B cell (primary cell): ENCODE data around the gene COX6B2. TPM values are rescaled to one million over a fixed set of nuclear protein-coding genes. Genes with fewer than 3 reads are reported as not detected.

Source experiments
- ATAC-seq: fragments of 200-7000 bp; cut with Tn5 transposase; one replicate; pipeline ENCODE4 v1.10.0; 2021; ENCODE audit warnings: low read depth, mild to moderate bottlenecking, moderate number of reproducible peaks, moderate library complexity
- CTCF ChIA-PET: fragments of 350-600 bp; sonication (Branson Sonifier 250); formaldehyde crosslinking; loops from one replicate; lab custom pipeline; 2021; ENCODE audit warnings: antibody characterized with exemption, inconsistent platforms; lab: Charles Lee
- POLR2A ChIA-PET: fragments of 350-600 bp; sonication (Branson Sonifier 250); formaldehyde crosslinking; loops from one replicate; lab custom pipeline; 2021; ENCODE audit warnings: antibody characterized with exemption; lab: Charles Lee
- DNase-seq: peaks from one replicate; pipeline ENCODE4 v3.0.0; 2013
- H2AFZ ChIP-seq: 2 replicates; pipeline ENCODE4 v1.6.1; 2012; ENCODE audit warnings: mild to moderate bottlenecking, low read depth, low read length; ENCODE audit not compliant: insufficient read depth, poor library complexity, severe bottlenecking
- H3K27ac ChIP-seq, 2 donors: 1 replicate in 1 of 2; 2 replicates in 1 of 2; pipeline ENCODE4 v1.5.1; 2012 to 2013; ENCODE audit warnings: low read length in 2 of 2, mild to moderate bottlenecking in 2 of 2, moderate library complexity in 1 of 2
- H3K27me3 ChIP-seq, 4 experiments: fragments of 200-600 bp in 1 of 4; sonication (generic) in 1 of 4; replicated peaks in 1 of 4; 1 replicate in 2 of 4; 2 replicates in 2 of 4; pipeline versions ENCODE4 v1.6.1 to v1.7.0; 2013 to 2016; ENCODE audit warnings: low read length in 3 of 4, mild to moderate bottlenecking in 2 of 4, mixed read lengths in 1 of 4, moderate library complexity in 1 of 4; ENCODE audit not compliant: insufficient read depth in 4 of 4, control insufficient read depth in 3 of 4; ENCODE audit errors: control extremely low read depth in 1 of 4
- H3K36me3 ChIP-seq, 2 experiments: replicated peaks in 1 of 2; 1 replicate in 1 of 2; 2 replicates in 1 of 2; pipeline versions ENCODE4 v1.6.1 to v1.7.1; 2013; ENCODE audit warnings: low read length in 1 of 2; ENCODE audit not compliant: insufficient read depth in 2 of 2, control insufficient read depth in 1 of 2; ENCODE audit errors: control extremely low read depth in 1 of 2, extremely low read depth in 1 of 2
- H3K4me1 ChIP-seq, 2 donors: fragments of 200-600 bp in 1 of 2; sonication (generic) in 1 of 2; 1 replicate in 1 of 2; 2 replicates in 1 of 2; pipeline versions ENCODE4 v1.5.1 to v1.6.1; 2013 to 2017; ENCODE audit warnings: low read length in 2 of 2; ENCODE audit not compliant: control insufficient read depth in 2 of 2, insufficient read depth in 2 of 2
- H3K4me2 ChIP-seq: replicated peaks from 2 replicates; pipeline ENCODE3; 2012; ENCODE audit warnings: mild to moderate bottlenecking, low read depth, low read length; ENCODE audit not compliant: poor library complexity, severe bottlenecking
- H3K4me3 ChIP-seq, 5 experiments: fragments of 200-600 bp in 1 of 5; sonication (generic) in 1 of 5; 1 replicate in 3 of 5; 2 replicates in 2 of 5; pipeline versions ENCODE4 v1.5.1 to v1.7.0; 2011 to 2016; ENCODE audit warnings: low read length in 4 of 5, mild to moderate bottlenecking in 4 of 5, low read depth in 2 of 5, control low read depth in 1 of 5, moderate library complexity in 1 of 5; ENCODE audit not compliant: insufficient read depth in 1 of 5; ENCODE audit errors: control extremely low read depth in 1 of 5, extremely low read depth in 1 of 5
- H3K79me2 ChIP-seq: fragments of 200-600 bp; sonication (generic); one replicate; pipeline ENCODE4 v1.6.0; 2016; ENCODE audit warnings: low read length; ENCODE audit not compliant: control insufficient read depth, insufficient read depth
- H3K9ac ChIP-seq: fragments of 200-600 bp; sonication (generic); 2 replicates; pipeline ENCODE4 v1.6.1; 2017; ENCODE audit warnings: mild to moderate bottlenecking, low read length, moderate library complexity
- H3K9me3 ChIP-seq, 3 donors: one replicate each; pipeline versions ENCODE4 v1.6.1 to v1.7.1; 2013; ENCODE audit warnings: low read length in 2 of 3; ENCODE audit not compliant: control insufficient read depth in 2 of 3, insufficient read depth in 1 of 3; ENCODE audit errors: control extremely low read depth in 1 of 3
- H4K20me1 ChIP-seq: 2 replicates; pipeline ENCODE4 v1.6.0; 2012; ENCODE audit warnings: mild to moderate bottlenecking, low read length; ENCODE audit not compliant: insufficient read depth, control insufficient read depth, poor library complexity, severe bottlenecking
- H3K27ac Mint-ChIP-seq: one replicate; pipeline ENCODE4 v1.8.0; 2021; ENCODE audit warnings: mixed read lengths
- H3K27me3 Mint-ChIP-seq: one replicate; pipeline ENCODE4 v1.8.0; 2021; ENCODE audit warnings: mixed read lengths
- H3K4me1 Mint-ChIP-seq: one replicate; pipeline ENCODE4 v1.8.0; 2021; ENCODE audit warnings: mixed read lengths
- H3K4me3 Mint-ChIP-seq: one replicate; pipeline ENCODE4 v1.8.0; 2021; ENCODE audit warnings: mixed read lengths
- H3K9me3 Mint-ChIP-seq: one replicate; pipeline ENCODE4 v1.8.0; 2022; ENCODE audit warnings: mixed read lengths; ENCODE audit not compliant: insufficient read depth
- CTCF ChIP-seq: fragments of 200-600 bp; IDR thresholded peaks from one replicate; pipeline ENCODE4 v1.8.0; 2022; ENCODE audit warnings: antibody characterized with exemption, mild to moderate bottlenecking
- EZH2 ChIP-seq: IDR thresholded peaks from 2 replicates; pipeline ENCODE4 v1.6.1; 2012; ENCODE audit warnings: borderline replicate concordance, low read depth, mild to moderate bottlenecking, moderate library complexity, low read length; ENCODE audit not compliant: insufficient read depth, poor library complexity, severe bottlenecking
- whole genome bisulfite sequencing: methylation state at CpG from one replicate; pipeline ENCODE4 v1.1.5; 2013; ENCODE audit warnings: missing lambda C conversion rate; ENCODE audit not compliant: insufficient coverage; 5-methylcytosine and 5-hydroxymethylcytosine counted together
- intact Hi-C: fragments of 100-400 bp; cut with micrococcal nuclease; formaldehyde crosslinking; loops from one replicate; pipeline ENCODE4 v1.10.0; 2022
- polyA plus RNA-seq: library from polyadenylated mRNA; depleted of rRNA; stranded (reverse); fragments of >200 nt; gene quantifications from 2 replicates; pipeline ENCODE4 v1.2.3, GENCODE V29; 2012
- total RNA-seq, 2 donors: library from RNA; stranded (reverse); fragments of 120-200 nt in 1 of 2; gene quantifications; 1 replicate in 1 of 2; 2 replicates in 1 of 2; pipeline versions ENCODE4 v1.2.3 to v1.2.4, GENCODE V29; 2013 to 2022

The COX6B2 gene
- total and polyA plus RNA-seq, 2 donors (not counting 1 experiment from before 2014, with no cell fraction given): not detected

GRCh38 chr19:55376241-55376933 is 21.9 kb upstream of the COX6B2 start, which contains the start of gene TMEM190:
TMEM190 (plus strand) TSS chr19:55376826; CDS start chr19:55376854, 28 bp downstream.
- Mint-ChIP-seq H3K4me3 (no peak within 1 kb of the TSS), H3K27me3 (peaks cover 19% of the 10 kb centered on the region), H3K27ac (no peak within 1 kb of the TSS), H3K4me1 (no peaks in the 10 kb centered on the region), H3K9me3 (no peaks in the 10 kb centered on the region)
- Histone ChIP-seq H4K20me1 (no peaks in the 10 kb centered on the region), H3K27ac (no peak within 1 kb of the TSS), H3K4me1 (no peaks in the 10 kb centered on the region), H2AFZ (no peak within 1 kb of the TSS), H3K36me3 (no peaks in the 10 kb centered on the region), H3K9ac (no peak within 1 kb of the TSS), H3K4me3 (no peak within 1 kb of the TSS), H3K4me2 (no peak within 1 kb of the TSS), H3K27me3 (peaks cover 0 to 48% (median 17%) of the 10 kb centered on the region in 4 experiments), H3K79me2 (no peaks in the 10 kb centered on the region), H3K9me3 (peaks cover 0 to 11% (median 0%) of the 10 kb centered on the region in 3 donors)
- TF ChIP-seq EZH2 (no peak), CTCF (no peak)
- DNase-seq (no peak), ATAC-seq (no peak)
- CTCF ChIA-PET: no interaction called here
- WGBS: 59% methylated on average over 20 of the region's 21 CpGs
- POLR2A ChIA-PET: interaction anchor here (0.6 kb wide), 1 partner anchor 38 kb away, joined by 3 read pairs; no protein-coding TSS in a partner anchor
- intact Hi-C loops: no loop called here
